Ishikawa (cell line): ENCODE data around the gene PBX1.

ENCODE experiments used
- CEBPB ChIP-seq: IDR thresholded peaks from 2 replicates; pipeline ENCODE4 v1.6.1; 2012
- EGR1 ChIP-seq: IDR thresholded peaks from 2 replicates; pipeline ENCODE4 v1.6.1; 2012
- EP300 ChIP-seq: IDR thresholded peaks from 2 replicates; pipeline ENCODE4 v1.6.1; 2012; ENCODE audit warnings: borderline replicate concordance
- MAX ChIP-seq: IDR thresholded peaks from 2 replicates; pipeline ENCODE4 v1.6.1; 2012
- NFIC ChIP-seq: IDR thresholded peaks from 2 replicates; pipeline ENCODE4 v1.6.1; 2012
- RAD21 ChIP-seq: IDR thresholded peaks from 2 replicates; pipeline ENCODE4 v1.6.1; 2012; ENCODE audit warnings: low read depth
- REST ChIP-seq: IDR thresholded peaks from 2 replicates; pipeline ENCODE4 v1.6.1; 2012; ENCODE audit warnings: low read depth, mild to moderate bottlenecking
- TAF1 ChIP-seq: IDR thresholded peaks from 2 replicates; pipeline ENCODE4 v1.6.1; 2012; ENCODE audit warnings: low read depth, mild to moderate bottlenecking
- TCF12 ChIP-seq: IDR thresholded peaks from 2 replicates; pipeline ENCODE4 v1.6.1; 2012; ENCODE audit warnings: low read depth
- YY1 ChIP-seq: IDR thresholded peaks from 2 replicates; pipeline ENCODE4 v1.6.1; 2012; ENCODE audit warnings: low read depth
- TF ChIP-seq, protein P1 (sequence below): IDR thresholded peaks from 2 replicates; pipeline ENCODE4 v1.6.1; 2012

The PBX1 gene

GRCh38 chr1:164855716-164856329 is 296.8 kb downstream of the PBX1 start:
- TF ChIP-seq TAF1 (no peak), CEBPB (no peak)

- TF ChIP-seq REST (no peak), YY1 (no peak), TAF1 (no peak), EP300 (no peak), CEBPB (no peak), TCF12 (no peak), RAD21 (no peak)
Observed at GRCh38 chr1:164856381-164856780, 297.4 kb downstream of the PBX1 start.

- TF ChIP-seq TAF1 = no peak
Observed at GRCh38 chr1:164857439-164857838, 298.5 kb downstream of the PBX1 start.

DNA sequence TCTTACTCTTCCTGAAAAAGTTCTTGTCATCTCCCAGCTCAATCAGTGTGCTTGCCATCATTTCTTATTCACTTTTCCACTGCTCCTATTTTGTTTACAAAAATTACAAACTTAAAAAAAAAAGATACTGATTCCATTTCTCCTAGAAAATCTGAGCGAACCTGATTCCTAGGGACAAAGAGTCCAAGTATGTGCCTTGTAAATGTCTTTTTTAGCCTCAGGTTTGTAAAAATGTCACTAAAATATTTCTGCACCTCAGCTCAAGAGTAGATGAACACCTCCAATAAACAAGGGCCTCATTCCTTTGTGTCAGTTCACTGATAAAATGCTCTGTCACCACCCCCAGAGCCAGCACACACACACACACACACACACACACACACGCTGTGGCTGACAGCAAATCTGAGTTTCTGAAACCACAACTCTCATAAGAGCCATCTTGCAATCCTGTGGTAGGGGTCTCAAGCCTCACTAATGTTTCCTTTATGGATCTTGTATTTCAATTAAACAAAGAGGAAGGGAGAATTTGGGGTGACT is 299.2 kb downstream of the PBX1 start:
- TF ChIP-seq TAF1 = no peak

GRCh38 chr1:164861632-164862031 is 302.6 kb downstream of the PBX1 start:
- TF ChIP-seq REST = no peak
- no peak for TF ChIP-seq EP300
- no peak for TF ChIP-seq YY1

DNA sequence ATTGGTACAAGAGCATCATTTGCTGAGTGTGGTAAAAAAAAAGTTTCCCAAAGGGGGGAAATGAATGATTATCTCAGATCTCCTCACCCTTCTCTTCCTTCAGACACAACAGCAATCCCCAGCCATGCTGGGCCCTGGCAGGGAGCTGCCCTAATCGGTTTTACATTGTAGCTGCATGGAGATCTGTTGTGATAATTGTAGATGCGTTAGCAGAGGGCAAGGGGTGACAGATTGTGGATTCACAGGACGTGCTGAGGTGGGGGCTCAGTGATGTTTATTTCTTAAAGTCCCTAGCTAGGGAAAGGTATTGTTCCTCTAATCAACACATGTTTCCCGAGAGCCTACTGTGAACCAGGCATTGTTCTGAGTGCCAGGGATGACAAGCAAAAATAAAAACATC is 304.1 kb downstream of the PBX1 start:
- TF ChIP-seq RAD21 (no peak), EGR1 (no peak), REST (no peak), YY1 (no peak)
- TF ChIP-seq, protein P1, sequence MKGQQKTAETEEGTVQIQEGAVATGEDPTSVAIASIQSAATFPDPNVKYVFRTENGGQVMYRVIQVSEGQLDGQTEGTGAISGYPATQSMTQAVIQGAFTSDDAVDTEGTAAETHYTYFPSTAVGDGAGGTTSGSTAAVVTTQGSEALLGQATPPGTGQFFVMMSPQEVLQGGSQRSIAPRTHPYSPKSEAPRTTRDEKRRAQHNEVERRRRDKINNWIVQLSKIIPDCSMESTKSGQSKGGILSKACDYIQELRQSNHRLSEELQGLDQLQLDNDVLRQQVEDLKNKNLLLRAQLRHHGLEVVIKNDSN = no peak

GRCh38 chr1:164864161-164864560 is 305.2 kb downstream of the PBX1 start:
- TF ChIP-seq NFIC (no peak), MAX (no peak), REST (no peak)
